Measurements from ENCODE around the gene TRIM41. TPM values are rescaled to one million over a fixed set of nuclear protein-coding genes. Genes with fewer than 3 reads are reported as not detected.

TRIM41 gene
- total and polyA plus RNA-seq, 2 donors: 19.9 to 25.8 TPM

GRCh38 chr5:181255276-181255675 lies 32.2 kb downstream of the TRIM41 start:
- Histone ChIP-seq H3K27ac (ENCODE audit: low read depth in 1 of 2, low read length in 1 of 2) (no peak overlapping the region), H3K4me3 (ENCODE audit: low read length in 2 of 2) (no peak overlapping the region), H3K9me3 (ENCODE audit: control insufficient read depth in 2 of 2, insufficient read depth in 1 of 2, low read length in 1 of 2) (no peaks in the 10 kb centered on the region), H3K27me3 (ENCODE audit: control insufficient read depth in 2 of 2, insufficient read depth in 1 of 2, low read length in 1 of 2) (no peaks in the 10 kb centered on the region), H3K4me1 (ENCODE audit: control insufficient read depth in 2 of 2, insufficient read depth in 2 of 2, low read length in 2 of 2) (peaks cover 21% of the 10 kb centered on the region in 2 donors), H3K36me3 (ENCODE audit: control insufficient read depth in 2 of 2, insufficient read depth in 2 of 2, low read length in 1 of 2) (peaks cover 19 to 45% of the 10 kb centered on the region in 2 donors)
- no peak for DNase-seq (ENCODE audit: low read depth in 6 of 9, low spot score in 9 of 9)
- WGBS: 93% methylated on average over 1 of the region's 1 CpG

DNA sequence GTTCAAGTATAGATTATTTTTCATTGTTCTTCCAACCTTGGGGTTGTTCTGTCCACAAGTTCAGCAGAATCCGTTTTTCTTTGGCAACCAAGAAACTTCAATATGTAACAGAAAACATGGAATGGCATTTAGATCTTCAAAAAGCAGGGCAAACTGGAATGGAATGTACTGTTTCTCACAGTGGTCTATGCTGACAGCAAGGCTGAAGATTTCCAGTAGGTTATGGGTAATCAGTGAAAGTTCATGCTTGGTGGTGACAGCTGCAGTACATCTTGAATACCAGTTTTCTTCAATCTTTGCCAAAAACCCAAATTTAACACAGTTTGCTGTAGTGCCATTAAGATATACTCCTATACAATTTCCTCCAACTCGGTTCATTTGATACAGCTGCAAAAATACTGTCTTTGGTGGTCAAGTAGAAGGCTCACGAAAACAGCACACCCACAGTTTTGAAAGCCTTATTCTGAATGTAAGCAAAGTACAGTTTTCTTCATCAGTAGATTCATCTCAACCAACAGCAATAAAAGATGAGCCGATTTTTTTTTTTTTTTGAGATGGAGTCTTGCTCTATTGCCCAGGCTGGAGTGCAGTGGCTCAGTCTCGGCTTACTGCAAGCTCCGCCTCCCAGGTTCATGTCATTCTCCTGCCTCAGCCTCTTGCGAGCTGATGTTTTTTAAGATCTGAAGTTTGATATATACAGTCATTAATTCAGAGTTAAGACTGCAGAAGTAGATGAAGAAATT lies 32.9 kb downstream of the TRIM41 start:
- Histone ChIP-seq H3K9me3 (ENCODE audit: control insufficient read depth in 2 of 2, insufficient read depth in 1 of 2, low read length in 1 of 2) (no peaks in the 10 kb centered on the region), H3K27ac (ENCODE audit: low read depth in 1 of 2, low read length in 1 of 2) (no peak overlapping the region), H3K27me3 (ENCODE audit: control insufficient read depth in 2 of 2, insufficient read depth in 1 of 2, low read length in 1 of 2) (no peaks in the 10 kb centered on the region), H3K36me3 (ENCODE audit: control insufficient read depth in 2 of 2, insufficient read depth in 2 of 2, low read length in 1 of 2) (peaks cover 16 to 41% of the 10 kb centered on the region in 2 donors), H3K4me1 (ENCODE audit: control insufficient read depth in 2 of 2, insufficient read depth in 2 of 2, low read length in 2 of 2) (peaks cover 21 to 22% of the 10 kb centered on the region in 2 donors), H3K4me3 (ENCODE audit: low read length in 2 of 2) (no peak overlapping the region)
- DNase-seq (ENCODE audit: low read depth in 6 of 9, low spot score in 9 of 9): no peak
- WGBS: 97% methylated on average over 7 of the region's 7 CpGs

DNA sequence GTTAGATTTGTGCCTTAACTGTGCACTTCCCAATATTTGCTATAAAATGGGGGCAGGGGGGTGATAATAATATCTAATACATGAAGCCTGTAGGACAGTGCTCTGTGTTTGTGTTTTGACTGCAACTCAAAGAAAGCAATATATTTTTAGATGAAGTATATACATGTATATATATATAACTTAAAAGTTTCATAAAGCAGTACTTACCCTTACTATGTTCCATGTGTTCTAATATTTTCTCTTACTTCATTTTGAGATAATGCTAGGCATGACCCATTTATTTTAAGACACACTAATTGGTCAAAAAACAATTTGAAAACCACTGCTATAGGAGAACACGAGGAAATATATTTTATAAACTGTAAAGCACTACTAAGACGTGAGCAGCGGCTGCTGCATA lies 35.5 kb downstream of the TRIM41 start:
- 89% methylated on average over 3 of the region's 3 CpGs for WGBS
- Histone ChIP-seq H3K4me1 (ENCODE audit: control insufficient read depth in 2 of 2, insufficient read depth in 2 of 2, low read length in 2 of 2) (peaks cover 17 to 26% of the 10 kb centered on the region in 2 donors), H3K27me3 (ENCODE audit: control insufficient read depth in 2 of 2, insufficient read depth in 1 of 2, low read length in 1 of 2) (no peaks in the 10 kb centered on the region), H3K4me3 (ENCODE audit: low read length in 2 of 2) (peak overlapping the region; percentile 85 to 99), H3K27ac (ENCODE audit: low read depth in 1 of 2, low read length in 1 of 2) (no peak overlapping the region), H3K9me3 (ENCODE audit: control insufficient read depth in 2 of 2, insufficient read depth in 1 of 2, low read length in 1 of 2) (peaks cover 0 to 9% of the 10 kb centered on the region in 2 donors), H3K36me3 (ENCODE audit: control insufficient read depth in 2 of 2, insufficient read depth in 2 of 2, low read length in 1 of 2) (peaks cover 13 to 24% of the 10 kb centered on the region in 2 donors)
- no peak for DNase-seq (ENCODE audit: low read depth in 6 of 9, low spot score in 9 of 9)

GRCh38 chr5:181259283-181259682 lies 36.2 kb downstream of the TRIM41 start:
- H3K36me3 ChIP-seq (ENCODE audit: control insufficient read depth in 2 of 2, insufficient read depth in 2 of 2, low read length in 1 of 2): peaks cover 12 to 27% of the 10 kb centered on the region in 2 donors
- WGBS: 71% methylated on average over 2 of the region's 2 CpGs
- H3K27me3 ChIP-seq (ENCODE audit: control insufficient read depth in 2 of 2, insufficient read depth in 1 of 2, low read length in 1 of 2): no peaks in the 10 kb centered on the region
- no peak for DNase-seq (ENCODE audit: low read depth in 6 of 9, low spot score in 9 of 9)
- H3K27ac ChIP-seq (ENCODE audit: low read depth in 1 of 2, low read length in 1 of 2): no peak overlapping the region
- H3K4me1 ChIP-seq (ENCODE audit: control insufficient read depth in 2 of 2, insufficient read depth in 2 of 2, low read length in 2 of 2): peaks cover 17 to 26% of the 10 kb centered on the region in 2 donors
- peak overlapping the region; percentile 85 to 99 for H3K4me3 ChIP-seq (ENCODE audit: low read length in 2 of 2)
- peaks cover 0 to 9% of the 10 kb centered on the region in 2 donors for H3K9me3 ChIP-seq (ENCODE audit: control insufficient read depth in 2 of 2, insufficient read depth in 1 of 2, low read length in 1 of 2)

DNA sequence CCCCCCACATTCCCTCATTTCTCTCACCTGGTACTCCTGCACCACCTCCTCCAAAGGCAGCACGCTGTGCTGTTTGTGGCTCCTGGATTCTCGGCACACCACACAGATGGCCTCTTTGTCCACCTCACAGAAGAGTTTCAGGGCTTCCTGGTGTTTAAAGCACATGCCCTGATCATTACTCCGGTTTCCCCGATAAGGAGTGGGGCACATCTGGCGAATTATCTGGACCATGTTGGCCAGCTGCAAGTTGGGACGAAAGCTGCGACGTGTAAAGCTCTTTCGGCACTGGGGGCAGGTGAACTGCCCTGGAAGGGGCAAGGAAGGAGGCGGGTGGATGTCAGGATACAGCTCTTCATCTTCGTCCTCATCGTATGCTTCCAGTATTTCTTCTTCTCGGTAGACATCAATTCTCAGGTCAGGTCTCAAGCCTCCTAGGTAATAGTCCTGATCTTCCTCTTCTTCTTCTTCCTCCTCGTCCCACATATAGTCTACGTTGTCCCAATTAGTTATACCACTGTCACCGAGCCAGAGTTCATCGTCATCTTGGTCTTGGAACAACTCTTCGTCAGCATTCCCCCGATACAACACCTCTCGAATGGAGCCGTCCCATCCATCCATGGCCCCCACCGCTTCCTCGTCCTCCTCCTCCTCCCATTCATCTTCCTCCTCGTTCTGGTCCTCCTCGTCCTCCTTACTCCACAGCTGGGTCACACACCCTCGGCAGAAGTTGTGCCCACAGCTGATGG lies 37.1 kb downstream of the TRIM41 start:
- Histone ChIP-seq H3K4me3 (ENCODE audit: low read length in 2 of 2) (peak overlapping the region; percentile 85 to 99), H3K9me3 (ENCODE audit: control insufficient read depth in 2 of 2, insufficient read depth in 1 of 2, low read length in 1 of 2) (peaks cover 0 to 9% of the 10 kb centered on the region in 2 donors), H3K27me3 (ENCODE audit: control insufficient read depth in 2 of 2, insufficient read depth in 1 of 2, low read length in 1 of 2) (no peaks in the 10 kb centered on the region), H3K4me1 (ENCODE audit: control insufficient read depth in 2 of 2, insufficient read depth in 2 of 2, low read length in 2 of 2) (peaks cover 17 to 26% of the 10 kb centered on the region in 2 donors), H3K36me3 (ENCODE audit: control insufficient read depth in 2 of 2, insufficient read depth in 2 of 2, low read length in 1 of 2) (peaks cover 7 to 24% of the 10 kb centered on the region in 2 donors), H3K27ac (ENCODE audit: low read depth in 1 of 2, low read length in 1 of 2) (peak overlapping the region; percentile 98 to 99)
- no peak for DNase-seq (ENCODE audit: low read depth in 6 of 9, low spot score in 9 of 9)
- 5% methylated on average over 26 of the region's 26 CpGs for WGBS

DNA sequence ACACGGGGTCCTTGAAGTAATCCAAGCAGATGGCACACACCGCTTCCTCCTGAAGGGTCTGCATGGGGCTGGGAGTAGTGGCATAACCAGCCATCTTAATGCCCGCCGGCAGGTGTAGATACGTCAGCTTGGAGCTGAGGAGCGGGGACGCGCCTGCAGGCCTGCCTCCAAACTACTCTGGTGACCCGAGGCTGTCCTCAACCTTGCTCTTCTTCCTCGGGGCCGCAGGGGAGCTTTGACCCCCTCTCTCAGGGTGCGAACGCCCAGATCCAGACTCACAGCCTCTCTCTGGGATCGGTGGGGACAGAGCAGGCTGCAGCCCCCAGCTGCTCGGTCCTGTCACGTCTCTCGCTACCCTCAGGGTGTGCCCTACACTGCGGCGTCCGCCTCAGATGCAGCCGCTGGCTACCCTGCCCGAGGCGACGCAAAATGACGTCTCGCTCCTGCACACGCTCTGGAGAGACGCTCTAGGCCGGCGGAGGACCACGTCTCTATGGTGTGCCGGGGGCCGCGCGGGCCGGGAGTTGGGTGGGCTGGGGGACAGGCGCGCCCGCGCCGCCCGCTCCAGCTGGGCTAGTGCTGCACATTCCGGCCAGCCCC lies 37.7 kb downstream of the TRIM41 start, which contains the start of gene TRIM52:
TSS of gene TRIM52 (minus strand) at position 424 of the 600 bp plus-strand sequence. CDS start at position 94, 330 bp downstream.
- peak in 8 of 9 donors; percentile 81 to 96 (median 90) for DNase-seq (ENCODE audit: low read depth in 6 of 9, low spot score in 9 of 9)
- H3K4me1 ChIP-seq (ENCODE audit: control insufficient read depth in 2 of 2, insufficient read depth in 2 of 2, low read length in 2 of 2): peaks cover 17 to 26% of the 10 kb centered on the region in 2 donors
- H3K36me3 ChIP-seq (ENCODE audit: control insufficient read depth in 2 of 2, insufficient read depth in 2 of 2, low read length in 1 of 2): peaks cover 7 to 19% of the 10 kb centered on the region in 2 donors

GRCh38 chr5:181261320-181262049 lies 38.4 kb downstream of the TRIM41 start:
- Histone ChIP-seq H3K4me3 (ENCODE audit: low read length in 2 of 2) (peak overlapping the region; percentile 85 to 99), H3K4me1 (ENCODE audit: control insufficient read depth in 2 of 2, insufficient read depth in 2 of 2, low read length in 2 of 2) (peaks cover 17 to 26% of the 10 kb centered on the region in 2 donors), H3K36me3 (ENCODE audit: control insufficient read depth in 2 of 2, insufficient read depth in 2 of 2, low read length in 1 of 2) (peaks cover 7 to 13% of the 10 kb centered on the region in 2 donors), H3K27me3 (ENCODE audit: control insufficient read depth in 2 of 2, insufficient read depth in 1 of 2, low read length in 1 of 2) (no peaks in the 10 kb centered on the region), H3K27ac (ENCODE audit: low read depth in 1 of 2, low read length in 1 of 2) (peak overlapping the region; percentile 98 to 99), H3K9me3 (ENCODE audit: control insufficient read depth in 2 of 2, insufficient read depth in 1 of 2, low read length in 1 of 2) (peaks cover 0 to 9% of the 10 kb centered on the region in 2 donors)
- peak in 8 of 9 donors; percentile 51 to 92 (median 75) for DNase-seq (ENCODE audit: low read depth in 6 of 9, low spot score in 9 of 9)
- WGBS: under 1% methylated on average over 59 of the region's 59 CpGs

More for the DNA sequence above, 37.7 kb downstream of the TRIM41 start, which contains the start of gene TRIM52:
- Histone ChIP-seq H3K9me3 (ENCODE audit: control insufficient read depth in 2 of 2, insufficient read depth in 1 of 2, low read length in 1 of 2) (peaks cover 0 to 9% of the 10 kb centered on the region in 2 donors), H3K4me3 (ENCODE audit: low read length in 2 of 2) (peak within 1 kb of the TSS; percentile 85 to 99), H3K27ac (ENCODE audit: low read depth in 1 of 2, low read length in 1 of 2) (peak within 1 kb of the TSS; percentile 98 to 99), H3K27me3 (ENCODE audit: control insufficient read depth in 2 of 2, insufficient read depth in 1 of 2, low read length in 1 of 2) (no peaks in the 10 kb centered on the region)
- WGBS: under 1% methylated on average over 43 of the region's 43 CpGs

GRCh38 chr5:181263633-181264032 lies 40.6 kb downstream of the TRIM41 start:
- Histone ChIP-seq H3K9me3 (ENCODE audit: control insufficient read depth in 2 of 2, insufficient read depth in 1 of 2, low read length in 1 of 2) (peaks cover 0 to 9% of the 10 kb centered on the region in 2 donors), H3K36me3 (ENCODE audit: control insufficient read depth in 2 of 2, insufficient read depth in 2 of 2, low read length in 1 of 2) (peaks cover 7% of the 10 kb centered on the region in 2 donors), H3K27ac (ENCODE audit: low read depth in 1 of 2, low read length in 1 of 2) (no peak overlapping the region), H3K27me3 (ENCODE audit: control insufficient read depth in 2 of 2, insufficient read depth in 1 of 2, low read length in 1 of 2) (no peaks in the 10 kb centered on the region), H3K4me3 (ENCODE audit: low read length in 2 of 2) (no peak overlapping the region), H3K4me1 (ENCODE audit: control insufficient read depth in 2 of 2, insufficient read depth in 2 of 2, low read length in 2 of 2) (peaks cover 14 to 20% of the 10 kb centered on the region in 2 donors)
- WGBS: 78% methylated on average over 5 of the region's 5 CpGs
- no peak for DNase-seq (ENCODE audit: low read depth in 6 of 9, low spot score in 9 of 9)

All from thymus (tissue), 11 donors.